Spleen (tissue), 11 donors: Measurements from ENCODE around the gene PPP1R13B. TPM values are rescaled to one million over a fixed set of nuclear protein-coding genes. Genes with fewer than 3 reads are reported as not detected.

Experiments
- DNase-seq: peaks from one replicate; pipeline ENCODE4 v3.0.0-alpha.2; 2020
- H3K27ac ChIP-seq, 8 donors: fragments of 200-600 bp; sonication (generic) in 7 of 8; 1 replicate in 4 of 8; 2 replicates in 4 of 8; pipeline versions ENCODE4 v1.5.0 to v1.8.0; 2016 to 2021; ENCODE audit warnings: inconsistent platforms in 4 of 8, mild to moderate bottlenecking in 4 of 8, moderate library complexity in 1 of 8
- H3K27me3 ChIP-seq, 7 donors: fragments of 200-600 bp; sonication (generic) in 6 of 7; replicated peaks in 1 of 7; 1 replicate in 4 of 7; 2 replicates in 3 of 7; pipeline versions ENCODE4 v1.5.0 to v1.8.0; 2016 to 2021; ENCODE audit warnings: inconsistent platforms in 3 of 7, mild to moderate bottlenecking in 1 of 7
- H3K36me3 ChIP-seq, 6 donors: fragments of 200-600 bp; sonication (generic) in 5 of 6; 1 replicate in 4 of 6; 2 replicates in 2 of 6; pipeline versions ENCODE4 v1.5.0 to v1.8.0; 2016 to 2021; ENCODE audit warnings: inconsistent platforms in 2 of 6
- H3K4me1 ChIP-seq, 6 donors: fragments of 200-600 bp; sonication (generic) in 5 of 6; 1 replicate in 3 of 6; 2 replicates in 3 of 6; pipeline versions ENCODE4 v1.5.0 to v1.8.0; 2016 to 2021; ENCODE audit warnings: inconsistent platforms in 3 of 6
- H3K4me3 ChIP-seq, 8 donors: fragments of 200-600 bp; sonication (generic) in 7 of 8; 1 replicate in 4 of 8; 2 replicates in 4 of 8; pipeline versions ENCODE4 v1.5.0 to v1.8.0; 2016 to 2021; ENCODE audit warnings: inconsistent platforms in 4 of 8, mild to moderate bottlenecking in 4 of 8, moderate library complexity in 2 of 8
- H3K9me3 ChIP-seq, 8 donors: fragments of 200-600 bp; sonication (generic) in 7 of 8; 1 replicate in 4 of 8; 2 replicates in 4 of 8; pipeline versions ENCODE4 v1.5.0 to v1.8.0; 2016 to 2021; ENCODE audit warnings: inconsistent platforms in 4 of 8
- POLR2A ChIP-seq, 3 donors: fragments of 450-650 bp; IDR thresholded peaks; one replicate each; pipeline ENCODE4 v1.5.1; 2017; ENCODE audit warnings: antibody characterized with exemption in 3 of 3, mild to moderate bottlenecking in 1 of 3
- POLR2AphosphoS5 ChIP-seq, 3 donors: sonication (generic); formaldehyde crosslinking; IDR thresholded peaks; one replicate each; pipeline ENCODE4 v1.5.1; 2017; ENCODE audit warnings: antibody characterized with exemption in 3 of 3
- WGBS, 5 donors: extraction: QIAGEN DNeasy Blood & Tissue Kit in 3 of 5; methylation state at CpG; one replicate each; pipeline versions ENCODE4 v1.1.5 to v1.1.7; 2013 to 2018; 5-methylcytosine and 5-hydroxymethylcytosine counted together
- intact Hi-C: fragments of 100-400 bp; cut with DNase I; formaldehyde crosslinking; loops from one replicate; pipeline ENCODE4 v1.15.0; 2023; ENCODE audit warnings: low total_unique reads
- polyA plus RNA-seq, 3 donors: library from polyadenylated mRNA; stranded (reverse); fragments of 200-250 nt; gene quantifications; one replicate each; pipeline ENCODE4 v1.2.1, GENCODE V29; 2013
- total RNA-seq, 7 donors: library from RNA; depleted of rRNA in 3 of 7; stranded (reverse); fragments of >200 nt in 3 of 7; fragmentation: NEBNext Ultra II Directional in 4 of 7; extraction: Animal tissue kit (Norgen Biotek cat#: 25700) in 4 of 7; gene quantifications; one replicate each; pipeline versions ENCODE4 v1.1.0 to v1.2.1, GENCODE V29; 2016 to 2021
- TF ChIP-seq, protein P1 (sequence below), 11 experiments: fragments of 200-600 bp in 7 of 11; fragments of 450-650 bp in 4 of 11; sonication (generic) in 4 of 11; IDR thresholded peaks in 8 of 11; conservative IDR thresholded peaks in 3 of 11; 1 replicate in 7 of 11; 2 replicates in 4 of 11; pipeline versions ENCODE4 v1.4.0 to v1.8.0; 2016 to 2021; ENCODE audit warnings: antibody characterized with exemption in 11 of 11, inconsistent platforms in 4 of 11, mild to moderate bottlenecking in 1 of 11
- donor health status: healthy with polysubstance abuse.
- donor health status: DM: no; HTN: no; CAD: no; lungs with moderate emphysema.
- donor health status: DM: no; HTN: no; CAD: no.
- donor health status: Bipolar disorder and iron deficiency.
- donor health status: healthy.
- donor health status: DM: no; HTN: no; CAD: no.
- donor health status: DM: yes; HTN: yes; CAD: no.

The PPP1R13B gene
- total and polyA plus RNA-seq, 10 donors: 5.7 to 95.3 (median 36.6) TPM

DNA sequence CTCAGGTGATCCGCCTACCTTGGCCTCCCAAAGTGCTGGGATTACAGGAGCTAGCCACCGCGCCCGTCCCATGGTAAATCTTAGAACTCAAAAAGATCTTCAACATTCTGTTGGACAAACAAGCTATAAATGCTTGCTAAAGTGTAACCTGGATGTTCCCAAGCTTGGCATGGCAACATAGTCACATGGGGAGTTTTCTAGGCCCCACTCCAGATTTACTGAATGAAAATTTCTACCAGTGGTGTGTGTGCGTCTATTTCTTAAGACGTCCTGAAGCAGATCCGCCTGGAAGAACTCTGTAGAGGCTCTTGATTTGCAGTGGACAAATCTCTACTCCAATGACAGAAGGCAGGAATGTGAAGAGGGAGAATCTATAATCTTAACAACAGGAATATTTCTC lies 71.9 kb downstream of the PPP1R13B start:
- Histone ChIP-seq H3K36me3 (peaks cover 0 to 66% (median 12%) of the 10 kb centered on the region in 6 donors), H3K4me1 (no peaks in the 10 kb centered on the region), H3K4me3 (no peak overlapping the region), H3K27ac (no peak overlapping the region), H3K27me3 (no peaks in the 10 kb centered on the region), H3K9me3 (peaks cover 0 to 10% (median 6%) of the 10 kb centered on the region in 8 donors)
- TF ChIP-seq POLR2A (IDR thresholded peaks at IDR 0.05) (no peak), POLR2AphosphoS5 (IDR thresholded peaks at IDR 0.05) (no peak)
- TF ChIP-seq, protein P1, sequence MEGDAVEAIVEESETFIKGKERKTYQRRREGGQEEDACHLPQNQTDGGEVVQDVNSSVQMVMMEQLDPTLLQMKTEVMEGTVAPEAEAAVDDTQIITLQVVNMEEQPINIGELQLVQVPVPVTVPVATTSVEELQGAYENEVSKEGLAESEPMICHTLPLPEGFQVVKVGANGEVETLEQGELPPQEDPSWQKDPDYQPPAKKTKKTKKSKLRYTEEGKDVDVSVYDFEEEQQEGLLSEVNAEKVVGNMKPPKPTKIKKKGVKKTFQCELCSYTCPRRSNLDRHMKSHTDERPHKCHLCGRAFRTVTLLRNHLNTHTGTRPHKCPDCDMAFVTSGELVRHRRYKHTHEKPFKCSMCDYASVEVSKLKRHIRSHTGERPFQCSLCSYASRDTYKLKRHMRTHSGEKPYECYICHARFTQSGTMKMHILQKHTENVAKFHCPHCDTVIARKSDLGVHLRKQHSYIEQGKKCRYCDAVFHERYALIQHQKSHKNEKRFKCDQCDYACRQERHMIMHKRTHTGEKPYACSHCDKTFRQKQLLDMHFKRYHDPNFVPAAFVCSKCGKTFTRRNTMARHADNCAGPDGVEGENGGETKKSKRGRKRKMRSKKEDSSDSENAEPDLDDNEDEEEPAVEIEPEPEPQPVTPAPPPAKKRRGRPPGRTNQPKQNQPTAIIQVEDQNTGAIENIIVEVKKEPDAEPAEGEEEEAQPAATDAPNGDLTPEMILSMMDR (IDR thresholded peaks at IDR 0.05 in 8 of 11, conservative IDR thresholded peaks at IDR 0.05 in 3 of 11): no peak
- no peak for DNase-seq
- intact Hi-C loops: no loop called here
- WGBS, 5 donors: 95 to 97% (median 96%) methylated on average over 7 of the region's 7 CpGs

DNA sequence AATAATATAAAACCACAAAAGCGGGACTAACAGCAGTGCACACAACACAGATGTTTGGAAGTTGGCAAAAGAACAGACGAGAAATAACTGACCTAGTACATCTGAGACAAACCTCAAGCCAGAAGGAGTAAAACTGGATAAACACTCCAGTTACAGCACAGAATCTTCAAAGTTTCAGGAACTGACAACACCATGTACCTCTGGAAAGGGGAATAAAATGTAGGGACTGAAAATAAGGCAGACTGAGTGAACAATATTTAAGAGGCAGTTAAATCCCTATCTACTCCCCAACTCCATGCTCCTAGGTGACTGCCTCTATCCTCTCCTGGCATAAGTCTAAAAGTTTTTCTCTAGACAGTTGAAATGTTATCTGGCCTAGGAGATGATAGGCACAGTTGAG lies 73.9 kb downstream of the PPP1R13B start:
- H3K9me3 ChIP-seq: peaks cover 0 to 10% (median 6%) of the 10 kb centered on the region in 8 donors
- intact Hi-C loops: no loop called here
- no peaks in the 10 kb centered on the region for H3K27me3 ChIP-seq
- peaks cover 0 to 47% (median 8%) of the 10 kb centered on the region in 6 donors for H3K36me3 ChIP-seq
- WGBS, 5 donors: 81 to 97% (median 93%) methylated on average over 2 of the region's 2 CpGs
- H3K4me3 ChIP-seq: no peak overlapping the region
- TF ChIP-seq POLR2A (IDR thresholded peaks at IDR 0.05): no peak
- TF ChIP-seq, protein P1 (IDR thresholded peaks at IDR 0.05 in 8 of 11, conservative IDR thresholded peaks at IDR 0.05 in 3 of 11): no peak
- no peak for TF ChIP-seq POLR2AphosphoS5 (IDR thresholded peaks at IDR 0.05)
- no peaks in the 10 kb centered on the region for H3K4me1 ChIP-seq
- no peak for DNase-seq
- no peak overlapping the region for H3K27ac ChIP-seq

GRCh38 chr14:103772078-103772712 lies 75.2 kb downstream of the PPP1R13B start:
- Histone ChIP-seq H3K27me3 (no peaks in the 10 kb centered on the region), H3K4me1 (no peaks in the 10 kb centered on the region), H3K36me3 (peaks cover 0 to 35% (median 4%) of the 10 kb centered on the region in 6 donors), H3K27ac (no peak overlapping the region), H3K4me3 (no peak overlapping the region), H3K9me3 (peaks cover 0 to 10% (median 6%) of the 10 kb centered on the region in 8 donors)
- intact Hi-C loops: no loop called here
- DNase-seq: no peak
- TF ChIP-seq POLR2A (IDR thresholded peaks at IDR 0.05) (no peak), POLR2AphosphoS5 (IDR thresholded peaks at IDR 0.05) (no peak)
- TF ChIP-seq, protein P1 (IDR thresholded peaks at IDR 0.05 in 8 of 11, conservative IDR thresholded peaks at IDR 0.05 in 3 of 11): no peak
- WGBS, 5 donors: 82 to 95% (median 89%) methylated on average over 1 of the region's 1 CpG

GRCh38 chr14:103770902-103771301 lies 76.5 kb downstream of the PPP1R13B start:
- intact Hi-C loops: no loop called here
- no peaks in the 10 kb centered on the region for H3K27me3 ChIP-seq
- no peaks in the 10 kb centered on the region for H3K4me1 ChIP-seq
- H3K36me3 ChIP-seq: peaks cover 0 to 38% (median 3%) of the 10 kb centered on the region in 6 donors
- DNase-seq: no peak
- no peak overlapping the region for H3K27ac ChIP-seq
- H3K4me3 ChIP-seq: no peak overlapping the region
- WGBS, 5 donors: 72 to 87% (median 78%) methylated on average over 4 of the region's 4 CpGs
- H3K9me3 ChIP-seq: peaks cover 0 to 10% (median 6%) of the 10 kb centered on the region in 8 donors
- no peak for TF ChIP-seq POLR2AphosphoS5 (IDR thresholded peaks at IDR 0.05)
- no peak for TF ChIP-seq POLR2A (IDR thresholded peaks at IDR 0.05)
- TF ChIP-seq, protein P1 (IDR thresholded peaks at IDR 0.05 in 8 of 11, conservative IDR thresholded peaks at IDR 0.05 in 3 of 11): no peak
